K562 (cell line): Measurements from ENCODE around the gene ABCC11. TPM values are rescaled to one million over a fixed set of nuclear protein-coding genes. Genes with fewer than 3 reads are reported as not detected.

Experiments
- BCL6 ChIP-seq: fragments of 250-450 bp; sonication (Bioruptor Pico); IDR thresholded peaks from 2 replicates; pipeline ENCODE4 v1.4.0; 2020
- CREB1 ChIP-seq, 2 experiments: sonication (generic) in 1 of 2; formaldehyde crosslinking in 1 of 2; IDR thresholded peaks; 2 replicates each; pipeline versions ENCODE4 v1.6.1 to v1.8.0; 2012 to 2022; ENCODE audit warnings: inconsistent platforms in 1 of 2, mild to moderate bottlenecking in 1 of 2, missing genetic modification reagents in 1 of 2, moderate library complexity in 1 of 2
- DACH1 ChIP-seq: fragments of 450-650 bp; IDR thresholded peaks from 2 replicates; pipeline ENCODE4 v1.6.1; 2018; ENCODE audit not compliant: partially characterized antibody
- ETV1 ChIP-seq: fragments of 450-650 bp; conservative IDR thresholded peaks from 2 replicates; pipeline ENCODE4 v1.6.1; 2016; ENCODE audit warnings: missing genetic modification characterization, control low read depth, low read depth, missing compliant biosample characterization
- HNRNPUL1 ChIP-seq: fragments of 200-400 bp; formaldehyde crosslinking; IDR thresholded peaks from 2 replicates; pipeline ENCODE4 v1.6.1; 2017; ENCODE audit warnings: low read length
- NR2F6 ChIP-seq: fragments of 450-650 bp; formaldehyde crosslinking; IDR thresholded peaks from 2 replicates; pipeline ENCODE4 v1.4.0; 2020; ENCODE audit warnings: mild to moderate bottlenecking
- PATZ1 ChIP-seq: fragments of 250-450 bp; sonication (Bioruptor Pico); IDR thresholded peaks from 2 replicates; pipeline ENCODE4 v1.5.0; 2020; ENCODE audit warnings: mild to moderate bottlenecking, borderline replicate concordance
- SREBF2 ChIP-seq: sonication (generic); formaldehyde crosslinking; IDR thresholded peaks from 2 replicates; pipeline ENCODE4 v1.4.0; 2020; ENCODE audit warnings: mild to moderate bottlenecking, missing genetic modification reagents
- SUPT5H ChIP-seq: fragments of 450-650 bp; IDR thresholded peaks from 2 replicates; pipeline ENCODE4 v1.6.1; 2016
- ZKSCAN3 ChIP-seq: fragments of 250-450 bp; sonication (Bioruptor Pico); IDR thresholded peaks from 2 replicates; pipeline ENCODE4 v1.4.0; 2020
- ZNF384 ChIP-seq: IDR thresholded peaks from 2 replicates; pipeline ENCODE4 v1.6.1; 2012; ENCODE audit warnings: low read depth, low read length, improper control_type of control experiment
- ZNF41 ChIP-seq: fragments of 250-450 bp; sonication (Bioruptor Pico); conservative IDR thresholded peaks from 2 replicates; pipeline ENCODE4 v1.4.0; 2020; ENCODE audit warnings: mild to moderate bottlenecking
- ZNF436 ChIP-seq: fragments of 250-450, 450-650 bp; sonication (Bioruptor Pico); formaldehyde crosslinking; IDR thresholded peaks from 2 replicates; pipeline ENCODE4 v1.7.0; 2020; ENCODE audit warnings: mild to moderate bottlenecking
- polyA plus RNA-seq, 8 experiments: library from polyadenylated mRNA; depleted of rRNA in 4 of 8; stranded (reverse) in 5 of 8; unstranded in 3 of 8; fragments of >200 nt; fragmentation: Nextera tagmentation in 2 of 8; fragmentation: Illumina TruSeq in 1 of 8; extraction: Ambion mirVana in 2 of 8; extraction: Trizol in 1 of 8; gene quantifications; 2 replicates each; pipeline versions ENCODE4 v1.2.1 to v1.2.3, GENCODE V29; 2011 to 2014; ENCODE audit warnings: inconsistent platforms in 1 of 8, missing spikeins in 1 of 8
- total RNA-seq, 7 experiments: library from RNA; depleted of rRNA in 6 of 7; stranded (reverse); fragments of >200 nt in 6 of 7; fragmentation: Illumina TruSeq in 2 of 7; extraction: Trizol in 2 of 7; gene quantifications; 2 replicates each; pipeline versions ENCODE4 v1.2.1 to v1.2.3, GENCODE V29; 2011 to 2021; ENCODE audit warnings: low replicate concordance in 1 of 7
- TF ChIP-seq, protein P1 (sequence below), 2 experiments: IDR thresholded peaks in 1 of 2; conservative IDR thresholded peaks in 1 of 2; 2 replicates each; pipeline ENCODE4 v1.6.1; 2016; ENCODE audit warnings: low read depth in 2 of 2, mild to moderate bottlenecking in 1 of 2, missing compliant biosample characterization in 1 of 2, missing genetic modification characterization in 1 of 2, moderate library complexity in 1 of 2
- TF ChIP-seq, protein P2 (sequence below): sonication (generic); formaldehyde crosslinking; IDR thresholded peaks from 2 replicates; pipeline ENCODE4 v1.8.0; 2022; ENCODE audit warnings: mild to moderate bottlenecking, missing genetic modification reagents
- TF ChIP-seq, protein P3 (sequence below): sonication (generic); formaldehyde crosslinking; IDR thresholded peaks from 2 replicates; pipeline ENCODE4 v1.8.0; 2022; ENCODE audit warnings: mild to moderate bottlenecking, missing genetic modification reagents
- TF ChIP-seq, protein P4 (sequence below): fragments of 450-650 bp; IDR thresholded peaks from 2 replicates; pipeline ENCODE4 v1.6.1; 2017; ENCODE audit warnings: antibody characterized with exemption
- TF ChIP-seq, protein P5 (sequence below): sonication (generic); formaldehyde crosslinking; IDR thresholded peaks from 2 replicates; pipeline ENCODE4 v1.8.0; 2023; ENCODE audit warnings: mild to moderate bottlenecking, missing genetic modification reagents

The ABCC11 gene
- total and polyA plus RNA-seq, 9 of the 15 experiments (the other 6 are each of a cell fraction or from before 2014, with no cell fraction given): 0.04 to 0.14 (median 0.04) TPM; not detected in 6

- TF ChIP-seq, protein P1, sequence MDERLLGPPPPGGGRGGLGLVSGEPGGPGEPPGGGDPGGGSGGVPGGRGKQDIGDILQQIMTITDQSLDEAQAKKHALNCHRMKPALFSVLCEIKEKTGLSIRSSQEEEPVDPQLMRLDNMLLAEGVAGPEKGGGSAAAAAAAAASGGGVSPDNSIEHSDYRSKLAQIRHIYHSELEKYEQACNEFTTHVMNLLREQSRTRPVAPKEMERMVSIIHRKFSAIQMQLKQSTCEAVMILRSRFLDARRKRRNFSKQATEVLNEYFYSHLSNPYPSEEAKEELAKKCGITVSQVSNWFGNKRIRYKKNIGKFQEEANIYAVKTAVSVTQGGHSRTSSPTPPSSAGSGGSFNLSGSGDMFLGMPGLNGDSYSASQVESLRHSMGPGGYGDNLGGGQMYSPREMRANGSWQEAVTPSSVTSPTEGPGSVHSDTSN (CRISPR knock-in tag; IDR thresholded peaks at IDR 0.05; ENCODE audit: low read depth): no peak
- TF ChIP-seq, protein P1 (tag; conservative IDR thresholded peaks at IDR 0.05; ENCODE audit: low read depth): no peak
- TF ChIP-seq ETV1 (peak; percentile 96), NR2F6 (CRISPR knock-in tag) (no peak), BCL6 (no peak), SREBF2 (no peak), SUPT5H (peak; percentile 66), ZNF41 (CRISPR knock-in tag) (no peak), PATZ1 (CRISPR knock-in tag) (no peak), CREB1 (IDR thresholded peaks at IDR 0.05) (peak; percentile 90), CREB1 (CRISPR knock-in tag; IDR thresholded peaks at IDR 0.05) (peak; percentile 86), ZKSCAN3 (CRISPR knock-in tag) (no peak), HNRNPUL1 (no peak), ZNF436 (CRISPR knock-in tag) (no peak), DACH1 (no peak), ZNF384 (no peak)
- TF ChIP-seq, protein P2, sequence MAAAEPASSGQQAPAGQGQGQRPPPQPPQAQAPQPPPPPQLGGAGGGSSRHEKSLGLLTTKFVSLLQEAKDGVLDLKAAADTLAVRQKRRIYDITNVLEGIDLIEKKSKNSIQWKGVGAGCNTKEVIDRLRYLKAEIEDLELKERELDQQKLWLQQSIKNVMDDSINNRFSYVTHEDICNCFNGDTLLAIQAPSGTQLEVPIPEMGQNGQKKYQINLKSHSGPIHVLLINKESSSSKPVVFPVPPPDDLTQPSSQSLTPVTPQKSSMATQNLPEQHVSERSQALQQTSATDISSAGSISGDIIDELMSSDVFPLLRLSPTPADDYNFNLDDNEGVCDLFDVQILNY: no peak
- TF ChIP-seq, protein P3, sequence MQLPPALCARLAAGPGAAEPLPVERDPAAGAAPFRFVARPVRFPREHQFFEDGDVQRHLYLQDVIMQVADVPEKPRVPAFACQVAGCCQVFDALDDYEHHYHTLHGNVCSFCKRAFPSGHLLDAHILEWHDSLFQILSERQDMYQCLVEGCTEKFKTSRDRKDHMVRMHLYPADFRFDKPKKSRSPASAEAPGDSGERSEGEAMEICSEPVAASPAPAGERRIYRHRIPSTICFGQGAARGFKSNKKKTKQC (CRISPR knock-in tag): peak; percentile 71; the same call in 1 of the 2 replicates
- TF ChIP-seq, protein P4, sequence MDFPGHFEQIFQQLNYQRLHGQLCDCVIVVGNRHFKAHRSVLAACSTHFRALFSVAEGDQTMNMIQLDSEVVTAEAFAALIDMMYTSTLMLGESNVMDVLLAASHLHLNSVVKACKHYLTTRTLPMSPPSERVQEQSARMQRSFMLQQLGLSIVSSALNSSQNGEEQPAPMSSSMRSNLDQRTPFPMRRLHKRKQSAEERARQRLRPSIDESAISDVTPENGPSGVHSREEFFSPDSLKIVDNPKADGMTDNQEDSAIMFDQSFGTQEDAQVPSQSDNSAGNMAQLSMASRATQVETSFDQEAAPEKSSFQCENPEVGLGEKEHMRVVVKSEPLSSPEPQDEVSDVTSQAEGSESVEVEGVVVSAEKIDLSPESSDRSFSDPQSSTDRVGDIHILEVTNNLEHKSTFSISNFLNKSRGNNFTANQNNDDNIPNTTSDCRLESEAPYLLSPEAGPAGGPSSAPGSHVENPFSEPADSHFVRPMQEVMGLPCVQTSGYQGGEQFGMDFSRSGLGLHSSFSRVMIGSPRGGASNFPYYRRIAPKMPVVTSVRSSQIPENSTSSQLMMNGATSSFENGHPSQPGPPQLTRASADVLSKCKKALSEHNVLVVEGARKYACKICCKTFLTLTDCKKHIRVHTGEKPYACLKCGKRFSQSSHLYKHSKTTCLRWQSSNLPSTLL: no peak
- TF ChIP-seq, protein P5, sequence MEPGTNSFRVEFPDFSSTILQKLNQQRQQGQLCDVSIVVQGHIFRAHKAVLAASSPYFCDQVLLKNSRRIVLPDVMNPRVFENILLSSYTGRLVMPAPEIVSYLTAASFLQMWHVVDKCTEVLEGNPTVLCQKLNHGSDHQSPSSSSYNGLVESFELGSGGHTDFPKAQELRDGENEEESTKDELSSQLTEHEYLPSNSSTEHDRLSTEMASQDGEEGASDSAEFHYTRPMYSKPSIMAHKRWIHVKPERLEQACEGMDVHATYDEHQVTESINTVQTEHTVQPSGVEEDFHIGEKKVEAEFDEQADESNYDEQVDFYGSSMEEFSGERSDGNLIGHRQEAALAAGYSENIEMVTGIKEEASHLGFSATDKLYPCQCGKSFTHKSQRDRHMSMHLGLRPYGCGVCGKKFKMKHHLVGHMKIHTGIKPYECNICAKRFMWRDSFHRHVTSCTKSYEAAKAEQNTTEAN (CRISPR knock-in tag): no peak
These were observed 3.1 kb downstream of the ABCC11 start, which contains the start of gene LONP2 (continued) for GRCh38 chr16:48244080-48244862.
